IMR-90 (cell line): ENCODE measurements around the gene SEMA3C. TPM values are rescaled to one million over a fixed set of nuclear protein-coding genes. Genes with fewer than 3 reads are reported as not detected.

Experiments
- ATAC-seq: fragments of 200-7000 bp; cut with Tn5 transposase; 2 replicates; pipeline ENCODE4 v1.9.1; 2020; ENCODE audit warnings: low read depth, mild to moderate bottlenecking, moderate library complexity
- BruUV-seq: library from RNA; stranded (reverse); fragments of 400-500 nt; replicated peaks from 2 replicates; lab custom pipeline; 2021; lab: Mats Ljungman, UMichigan
- CTCF ChIA-PET: fragments of 300-600 bp; formaldehyde crosslinking; extraction: SDS; loops from one replicate; lab custom pipeline; 2021; ENCODE audit warnings: antibody characterized with exemption; lab: Yijun Ruan, JAX
- POLR2A ChIA-PET: fragments of 300-600 bp; sonication (Branson Sonifier 250); formaldehyde crosslinking; loops from one replicate; lab custom pipeline; 2022; ENCODE audit warnings: antibody characterized with exemption; ENCODE audit not compliant: unreplicated experiment; lab: Charles Lee
- DNase-seq: peaks from one replicate; pipeline ENCODE4 v3.0.0; 2013
- H2AFZ ChIP-seq: replicated peaks from 2 replicates; pipeline ENCODE3; 2013; ENCODE audit warnings: low read length, mild to moderate bottlenecking; ENCODE audit not compliant: poor library complexity
- H2AK5ac ChIP-seq: 2 replicates; pipeline ENCODE4 v1.6.1; 2013; ENCODE audit warnings: low read depth, low read length, inconsistent platforms
- H2AK9ac ChIP-seq: replicated peaks from 2 replicates; pipeline ENCODE3; 2013; ENCODE audit warnings: mild to moderate bottlenecking, low read depth, low read length, moderate library complexity; ENCODE audit not compliant: poor library complexity
- H2BK120ac ChIP-seq: 2 replicates; pipeline ENCODE4 v1.6.1; 2013; ENCODE audit warnings: low read depth, low read length, inconsistent platforms
- H2BK15ac ChIP-seq: 3 replicates; pipeline ENCODE4 v1.6.1; 2013; ENCODE audit warnings: low read depth, low read length, inconsistent platforms
- H2BK20ac ChIP-seq: 2 replicates; pipeline ENCODE4 v1.6.1; 2013; ENCODE audit warnings: low read depth, mild to moderate bottlenecking, inconsistent platforms, low read length, moderate library complexity
- H2BK5ac ChIP-seq: 2 replicates; pipeline ENCODE4 v1.6.1; 2013; ENCODE audit warnings: mild to moderate bottlenecking, low read depth, low read length, inconsistent platforms; ENCODE audit not compliant: poor library complexity, severe bottlenecking
- H3K14ac ChIP-seq: replicated peaks from 2 replicates; pipeline ENCODE4 v1.6.1; 2013; ENCODE audit warnings: low read depth, low read length, inconsistent platforms
- H3K18ac ChIP-seq: 2 replicates; pipeline ENCODE4 v1.6.1; 2013; ENCODE audit warnings: low read depth, low read length, control low read depth
- H3K23ac ChIP-seq: 2 replicates; pipeline ENCODE4 v1.6.1; 2013; ENCODE audit warnings: low read depth, low read length, inconsistent platforms
- H3K27ac ChIP-seq: 2 replicates; pipeline ENCODE4 v1.5.1; 2013; ENCODE audit warnings: mild to moderate bottlenecking, control low read depth, low read length; ENCODE audit not compliant: insufficient read depth
- H3K27me3 ChIP-seq: 2 replicates; pipeline ENCODE4 v1.6.1; 2013; ENCODE audit warnings: low read length; ENCODE audit not compliant: control insufficient read depth, insufficient read depth
- H3K36me3 ChIP-seq: 2 replicates; pipeline ENCODE4 v1.6.1; 2013; ENCODE audit warnings: low read length, mixed read lengths; ENCODE audit not compliant: control insufficient read depth, insufficient read depth
- H3K4ac ChIP-seq: 2 replicates; pipeline ENCODE4 v1.6.1; 2013; ENCODE audit warnings: low read depth, low read length, inconsistent platforms
- H3K4me1 ChIP-seq: 2 replicates; pipeline ENCODE4 v1.6.1; 2013; ENCODE audit warnings: low read length, mixed read lengths; ENCODE audit not compliant: control insufficient read depth, insufficient read depth
- H3K4me2 ChIP-seq: 2 replicates; pipeline ENCODE4 v1.6.1; 2013; ENCODE audit warnings: low read depth, mild to moderate bottlenecking, control low read depth, low read length, moderate library complexity
- H3K4me3 ChIP-seq: 2 replicates; pipeline ENCODE4 v1.5.1; 2013; ENCODE audit warnings: low read depth, mild to moderate bottlenecking, control low read depth, low read length, moderate library complexity; ENCODE audit not compliant: insufficient read depth
- H3K56ac ChIP-seq: 2 replicates; pipeline ENCODE4 v1.6.1; 2013; ENCODE audit warnings: low read length, inconsistent platforms; ENCODE audit not compliant: insufficient read depth; ENCODE audit errors: extremely low read depth
- H3K79me1 ChIP-seq, 2 experiments: 2 replicates each; pipeline ENCODE4 v1.6.1; 2013; ENCODE audit warnings: low read length in 2 of 2, inconsistent platforms in 1 of 2, low read depth in 1 of 2
- H3K9ac ChIP-seq: 2 replicates; pipeline ENCODE4 v1.6.1; 2013; ENCODE audit warnings: low read depth, low read length, control low read depth
- H3K9me1 ChIP-seq: 2 replicates; pipeline ENCODE4 v1.6.1; 2013; ENCODE audit warnings: low read length, inconsistent platforms; ENCODE audit not compliant: insufficient read depth
- H3K9me3 ChIP-seq: 2 replicates; pipeline ENCODE4 v1.6.1; 2013; ENCODE audit warnings: low read length; ENCODE audit not compliant: control insufficient read depth, insufficient read depth
- H4K20me1 ChIP-seq: 2 replicates; pipeline ENCODE4 v1.6.1; 2013; ENCODE audit warnings: low read length, inconsistent platforms; ENCODE audit not compliant: insufficient read depth
- H4K5ac ChIP-seq: 2 replicates; pipeline ENCODE4 v1.6.1; 2013; ENCODE audit warnings: mild to moderate bottlenecking, low read depth, low read length, control low read depth
- H4K8ac ChIP-seq, 2 experiments: 2 replicates each; pipeline ENCODE4 v1.6.1; 2013; ENCODE audit warnings: low read depth in 2 of 2, low read length in 2 of 2, control low read depth in 1 of 2, inconsistent platforms in 1 of 2
- H4K91ac ChIP-seq: 2 replicates; pipeline ENCODE4 v1.6.1; 2013; ENCODE audit warnings: low read depth, low read length, inconsistent platforms; ENCODE audit not compliant: insufficient read depth
- CEBPB ChIP-seq: IDR thresholded peaks from 2 replicates; pipeline ENCODE4 v1.6.1; 2012; ENCODE audit warnings: low read depth, low read length, improper control_type of control experiment
- NFE2L2 ChIP-seq: fragments of 150-350 bp; IDR thresholded peaks from 2 replicates; pipeline ENCODE4 v1.6.1; 2016; ENCODE audit warnings: low read depth, mild to moderate bottlenecking, low read length
- WGBS, 2 experiments: methylation state at CpG; one replicate each; pipeline versions ENCODE4 v1.1.5 to v1.1.7; 2013; ENCODE audit warnings: missing lambda C conversion rate in 2 of 2; ENCODE audit not compliant: insufficient read length in 1 of 2; ENCODE audit errors: extremely low coverage in 2 of 2; 5-methylcytosine and 5-hydroxymethylcytosine counted together
- dilution Hi-C: fragments of 300-500 bp; cut with HindIII; formaldehyde crosslinking; loops from one replicate; pipeline ENCODE4 v1.14.3; 2018; ENCODE audit warnings: low sequenced_read_pairs; ENCODE audit not compliant: unreplicated experiment
- in situ Hi-C: fragments of 300-500 bp; cut with MboI; formaldehyde crosslinking; loops from 3 replicates; pipeline ENCODE4 v1.14.3; 2019; ENCODE audit warnings: low sequenced_read_pairs, inconsistent platforms, mixed read lengths
- intact Hi-C: fragments of 100-400 bp; cut with micrococcal nuclease; formaldehyde crosslinking; loops from 2 replicates; pipeline ENCODE4 v1.10.0; 2022
- polyA plus RNA-seq, 3 experiments: library from polyadenylated mRNA; depleted of rRNA; stranded (reverse); fragments of >200 nt; gene quantifications; 2 replicates each; pipeline ENCODE4 v1.2.3, GENCODE V29; 2012; ENCODE audit warnings: low replicate concordance in 1 of 3
- total RNA-seq: library from RNA; depleted of rRNA; stranded (reverse); fragments of >200 nt; gene quantifications from 2 replicates; pipeline ENCODE4 v1.2.3, GENCODE V29; 2012

Gene SEMA3C
- total and polyA plus RNA-seq, 2 of the 4 experiments (the other 2 are of a cell fraction), result 21.2 to 97.1 TPM

DNA sequence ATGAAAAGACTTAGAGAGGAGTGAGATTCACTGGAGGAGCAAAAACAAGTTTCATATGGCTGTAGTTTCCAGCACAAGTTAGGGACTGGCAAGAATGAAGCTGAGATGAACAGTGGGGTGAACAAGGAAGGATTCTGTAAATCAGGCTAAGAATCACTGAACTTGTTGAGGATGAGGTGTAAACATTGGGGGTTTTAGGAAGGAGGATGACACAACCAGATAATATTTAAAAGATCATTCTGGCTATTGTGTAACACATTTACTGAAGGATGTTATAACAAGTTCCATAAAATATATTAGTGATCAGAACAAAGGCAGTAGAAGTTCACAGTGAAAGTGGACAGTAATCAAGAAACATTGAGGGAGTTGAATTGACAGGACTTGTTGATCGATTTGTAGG is 211.5 kb downstream of the SEMA3C start:
- TF ChIP-seq CEBPB (peak; percentile 84), NFE2L2 (no peak)
- no TSS peak for BruUV-seq
- Histone ChIP-seq H3K36me3 (no peaks in the 10 kb centered on the region), H3K4me2 (peak overlapping the region; percentile 10; the same call in 1 of the 2 replicates), H3K4me3 (no peak overlapping the region), H2BK5ac (no peak overlapping the region), H3K9me1 (no peaks in the 10 kb centered on the region; the same call in 1 of the 2 replicates), H3K79me1 (no peaks in the 10 kb centered on the region), H4K5ac (no peak overlapping the region), H2BK20ac (peak overlapping the region; percentile 2; the same call in 1 of the 2 replicates), H3K9me3 (no peaks in the 10 kb centered on the region), H3K4me1 (no peaks in the 10 kb centered on the region; the same call in 1 of the 2 replicates), H4K8ac (peak overlapping the region in 1 of 2 experiments; percentile 22; a peak in 2 of 4 replicates), H3K27ac (no peak overlapping the region), H3K9ac (no peak overlapping the region), H4K91ac (no peak overlapping the region), H2BK120ac (no peak overlapping the region), H3K18ac (peak overlapping the region; percentile 72; the same call in 1 of the 2 replicates), H2AK5ac (no peak overlapping the region), H2AFZ (no peak overlapping the region), H4K20me1 (no peaks in the 10 kb centered on the region), H3K23ac (no peak overlapping the region), H3K56ac (no peak overlapping the region), H3K4ac (no peak overlapping the region), H3K27me3 (no peaks in the 10 kb centered on the region), H3K14ac (no peak overlapping the region), H2AK9ac (no peak overlapping the region), H2BK15ac (peak overlapping the region; percentile 36; the same call in 2 of the 3 replicates)
- in situ Hi-C loops, result loop anchor here (10.0 kb wide), 1 partner anchor 547 kb away; no protein-coding TSS in a partner anchor
- ATAC-seq, result peak; percentile 40; the same call in 1 of the 2 replicates
- POLR2A ChIA-PET, result no interaction called here
- intact Hi-C loops, result no loop called here
- 100% methylated on average over 1 of the region's 1 CpG; no CpG with 5 or more reads in 1 of the 2 experiments for WGBS, 2 experiments
- dilution Hi-C loops, result no loop called here
- DNase-seq, result peak; percentile 52
- CTCF ChIA-PET, result interaction anchor here (0.9 kb wide), 1 partner anchor 58 kb away, joined by 3 read pairs; no protein-coding TSS in a partner anchor
